DMS 273 treated with DMSO at 0.1 percent for 48 hours (cell line): ENCODE measurements around the gene DUT.
A peak's percentile ranks its signal among the peaks of the same experiment; 100 is the strongest.

ENCODE experiments used
- DNase-seq: peaks from one replicate; lab custom pipeline; 2025; lab: John Stamatoyannopoulos, UW

The DUT gene

GRCh38 chr15:48330105-48330785 lies 984 bp upstream of the DUT start:
- DNase-seq, result no peak

DNA sequence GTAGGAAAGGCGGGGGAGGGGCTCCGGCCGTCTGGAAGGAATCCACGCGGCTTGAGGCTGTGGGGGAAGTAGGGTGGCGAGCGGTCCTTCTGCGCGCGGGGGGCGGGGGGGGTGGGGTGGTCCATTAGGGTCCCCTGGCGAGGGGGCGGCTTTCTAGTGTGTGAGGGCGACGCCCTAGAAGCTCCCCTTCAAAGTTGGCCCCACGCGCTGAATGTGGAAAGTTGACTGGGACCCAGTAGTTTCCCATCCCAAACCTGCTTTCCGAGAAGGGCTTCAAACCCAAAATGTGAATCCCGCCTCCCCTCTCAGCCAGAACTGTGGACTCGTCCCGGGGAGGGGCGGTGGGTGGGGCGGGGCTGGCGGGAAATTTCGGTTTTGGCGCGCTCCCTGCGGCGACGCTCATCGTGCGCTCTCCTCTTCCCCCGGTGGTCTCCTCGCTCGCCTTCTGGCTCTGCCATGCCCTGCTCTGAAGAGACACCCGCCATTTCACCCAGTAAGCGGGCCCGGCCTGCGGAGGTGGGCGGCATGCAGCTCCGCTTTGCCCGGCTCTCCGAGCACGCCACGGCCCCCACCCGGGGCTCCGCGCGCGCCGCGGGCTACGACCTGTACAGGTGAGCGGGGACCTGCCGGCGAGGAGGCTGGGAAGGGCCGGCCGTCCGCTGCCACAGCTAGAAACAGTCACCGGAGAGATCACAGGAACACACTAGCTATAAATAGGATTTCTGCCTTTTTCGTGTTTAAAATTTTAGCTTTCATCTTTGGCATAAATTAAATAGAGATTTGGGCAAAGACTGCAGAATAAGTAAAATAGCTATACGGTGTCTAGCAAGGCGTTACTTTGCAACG lies 790 bp downstream of the DUT start:
- DNase-seq, result peak; percentile 21

GRCh38 chr15:48332642-48333034 lies 1.4 kb downstream of the DUT start:
- DNase-seq, result no peak

DNA sequence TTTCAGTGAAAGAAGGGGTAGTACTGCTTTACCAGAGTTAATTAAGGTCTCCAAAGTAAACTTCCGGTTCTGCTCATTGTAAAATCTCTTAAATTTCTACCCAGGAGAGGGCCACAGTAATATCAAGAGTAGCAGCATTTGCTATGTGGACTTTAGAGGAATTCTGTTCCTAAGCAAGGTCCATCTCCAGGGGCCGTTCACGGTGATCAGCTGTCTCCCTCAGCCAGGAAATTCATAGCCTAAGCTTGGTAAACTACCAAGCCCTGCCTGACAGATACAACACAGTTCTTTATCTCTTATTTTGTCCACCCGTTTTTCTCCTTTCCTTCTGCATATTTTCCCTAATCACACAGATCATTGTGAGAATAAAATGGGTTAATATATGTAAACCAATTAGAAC lies 2.3 kb downstream of the DUT start:
- DNase-seq, result no peak

GRCh38 chr15:48334260-48334659 lies 3.0 kb downstream of the DUT start:
- no peak for DNase-seq

DNA sequence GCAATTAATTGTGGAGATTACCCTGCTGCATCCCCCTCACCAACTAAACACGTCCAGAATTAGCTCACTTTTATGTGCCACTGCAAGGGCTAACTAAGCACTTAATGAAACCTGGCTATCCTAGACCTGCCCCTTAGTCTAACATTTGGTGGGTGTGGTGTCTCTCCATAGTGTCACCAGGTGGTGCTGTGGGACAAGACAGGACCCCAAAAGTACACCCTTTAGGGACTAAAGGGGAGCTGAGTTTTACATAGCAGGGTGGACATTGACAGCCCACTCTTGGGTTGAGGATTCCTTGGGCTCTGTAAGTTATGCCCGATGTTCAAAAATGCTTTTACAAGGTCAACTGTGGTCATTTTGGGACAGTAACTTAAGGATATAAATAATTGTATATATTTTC lies 5.7 kb downstream of the DUT start:
- no peak for DNase-seq

- no peak for DNase-seq
Measured at GRCh38 chr15:48337607-48338006, 6.4 kb downstream of the DUT start.

DNA sequence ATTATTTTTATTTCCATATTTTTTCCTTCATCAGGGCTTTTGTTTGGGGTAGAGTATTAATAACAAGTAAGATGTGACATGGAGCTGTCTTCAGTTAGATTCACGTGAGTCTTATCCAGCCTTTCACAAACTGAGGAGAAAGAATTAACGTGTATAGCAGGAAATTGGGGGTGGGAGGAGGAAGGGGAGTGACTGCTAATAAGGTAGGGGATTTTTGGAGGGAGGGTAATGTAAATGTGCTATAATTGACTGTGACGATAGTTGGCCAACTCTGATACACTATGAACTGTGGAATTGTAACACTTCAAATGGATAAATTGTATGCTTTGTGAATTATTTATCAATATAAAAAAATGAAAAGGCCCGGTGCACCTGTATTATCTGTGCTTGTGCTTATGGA lies 8.9 kb downstream of the DUT start:
- DNase-seq, result no peak

GRCh38 chr15:48343865-48344264 lies 12.6 kb downstream of the DUT start:
- DNase-seq, result no peak

- DNase-seq, result no peak
Measured at GRCh38 chr15:48345516-48345915, 14.3 kb downstream of the DUT start.

DNA sequence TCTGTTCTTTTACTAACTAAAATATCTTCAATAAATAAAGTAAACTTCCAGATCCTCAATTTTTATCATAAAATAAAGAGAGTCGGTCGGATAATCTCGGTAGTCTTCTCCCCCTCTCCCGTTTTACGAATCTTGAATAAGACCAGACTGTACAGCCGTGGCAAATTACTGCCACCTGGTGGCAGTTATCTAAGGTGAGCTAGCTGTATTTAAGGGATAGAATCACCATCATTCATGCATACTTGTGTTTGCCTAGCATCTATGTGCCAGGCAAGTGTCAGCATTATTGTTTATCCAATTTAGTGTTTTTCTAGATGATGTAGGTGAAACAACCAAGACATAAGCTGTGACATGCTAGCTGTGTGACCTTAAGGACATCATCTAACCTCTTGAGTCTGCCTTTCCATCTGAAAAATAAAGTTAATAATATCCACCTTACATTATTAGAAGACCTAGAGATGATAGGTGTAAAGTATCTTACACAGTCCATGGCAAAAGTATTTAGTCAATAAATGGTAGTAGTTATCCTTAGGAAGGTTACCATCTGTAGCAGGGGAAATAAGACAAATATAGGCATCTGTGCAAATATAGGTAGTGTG lies 21.3 kb downstream of the DUT start:
- DNase-seq, result peak; percentile 28

GRCh38 chr15:48354694-48355303 lies 23.6 kb downstream of the DUT start:
- DNase-seq, result no peak

DNA sequence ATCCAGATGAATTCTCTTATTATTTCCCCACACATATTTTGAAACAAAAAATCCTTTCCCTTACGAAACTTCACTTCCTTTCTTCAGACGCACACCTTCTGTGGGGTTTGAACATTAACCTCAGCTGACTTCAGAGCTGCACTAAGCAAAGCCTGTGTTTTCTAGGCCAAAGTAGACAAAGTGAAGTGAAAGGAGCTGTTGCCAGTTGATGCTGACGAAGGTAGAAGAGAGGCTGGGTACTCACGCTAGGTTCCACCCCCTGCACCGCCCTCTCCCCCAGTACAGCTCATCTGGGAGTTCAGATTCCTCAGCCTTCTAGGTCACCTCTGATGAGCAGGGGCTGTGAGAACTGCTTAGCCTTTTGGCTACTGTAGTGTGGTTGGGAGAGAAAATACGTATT lies 24.1 kb downstream of the DUT start:
- DNase-seq, result no peak

- no peak for DNase-seq
Measured at GRCh38 chr15:48358229-48359152, 27.3 kb downstream of the DUT start.

DNA sequence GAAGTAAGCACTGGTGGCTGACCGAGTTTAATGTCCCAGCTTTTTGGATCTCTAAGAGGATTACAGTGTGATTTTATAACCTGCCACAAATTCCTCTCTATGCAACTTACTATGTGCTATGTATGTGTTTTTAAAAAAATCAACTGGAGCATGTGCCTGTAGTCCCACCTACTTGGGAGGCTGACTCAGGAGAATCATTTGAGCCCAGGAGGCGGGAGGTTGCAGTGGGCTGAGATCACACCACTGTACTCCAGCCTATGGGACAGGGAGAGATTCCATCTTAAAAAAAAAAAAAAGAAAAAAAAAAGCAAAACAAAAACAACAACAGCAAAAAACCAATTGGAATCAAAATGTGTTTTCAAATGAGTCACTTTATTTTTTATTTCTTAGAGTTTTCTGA lies 29.6 kb downstream of the DUT start:
- no peak for DNase-seq

DNA sequence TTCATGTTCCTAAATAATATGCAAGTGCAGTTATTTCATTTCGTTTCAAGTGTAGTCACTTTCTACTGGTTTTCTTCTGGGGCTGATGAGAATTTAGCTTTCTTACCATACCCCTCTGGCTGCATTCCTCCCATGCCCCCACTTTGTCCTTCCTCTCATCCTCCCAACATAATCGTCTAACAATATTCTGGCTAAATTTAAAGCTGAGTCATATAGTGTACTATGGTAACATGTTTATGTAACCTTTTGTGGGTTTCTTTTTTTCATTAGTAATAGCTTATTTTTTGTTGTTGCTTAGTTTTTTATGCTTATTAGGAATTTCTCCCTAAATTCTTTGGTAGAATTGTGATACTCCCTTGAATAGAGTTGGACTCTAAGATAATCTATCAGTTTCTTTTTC lies 30.5 kb downstream of the DUT start:
- DNase-seq, result no peak

DNA sequence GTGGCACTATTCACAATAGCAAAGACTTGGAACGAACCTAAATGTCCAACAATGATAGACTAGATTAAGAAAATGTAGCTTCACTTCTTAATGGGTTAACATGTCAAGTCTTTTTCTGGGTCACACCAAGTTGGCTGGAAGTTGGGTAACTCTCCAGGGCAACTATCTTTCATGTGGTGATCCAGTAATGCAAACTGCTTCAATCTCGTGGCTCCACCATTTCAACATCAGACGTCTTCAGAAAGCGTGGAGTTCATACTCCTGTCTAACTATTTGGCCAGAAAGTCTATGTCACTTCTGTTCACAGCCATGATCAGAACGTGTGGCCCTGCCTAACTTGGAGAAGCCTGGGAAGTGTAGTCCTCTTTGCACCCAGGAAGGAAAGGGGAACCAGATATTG lies 32.2 kb downstream of the DUT start:
- no peak for DNase-seq

- DNase-seq, result no peak
Measured at GRCh38 chr15:48365575-48365974, 34.3 kb downstream of the DUT start.

DNA sequence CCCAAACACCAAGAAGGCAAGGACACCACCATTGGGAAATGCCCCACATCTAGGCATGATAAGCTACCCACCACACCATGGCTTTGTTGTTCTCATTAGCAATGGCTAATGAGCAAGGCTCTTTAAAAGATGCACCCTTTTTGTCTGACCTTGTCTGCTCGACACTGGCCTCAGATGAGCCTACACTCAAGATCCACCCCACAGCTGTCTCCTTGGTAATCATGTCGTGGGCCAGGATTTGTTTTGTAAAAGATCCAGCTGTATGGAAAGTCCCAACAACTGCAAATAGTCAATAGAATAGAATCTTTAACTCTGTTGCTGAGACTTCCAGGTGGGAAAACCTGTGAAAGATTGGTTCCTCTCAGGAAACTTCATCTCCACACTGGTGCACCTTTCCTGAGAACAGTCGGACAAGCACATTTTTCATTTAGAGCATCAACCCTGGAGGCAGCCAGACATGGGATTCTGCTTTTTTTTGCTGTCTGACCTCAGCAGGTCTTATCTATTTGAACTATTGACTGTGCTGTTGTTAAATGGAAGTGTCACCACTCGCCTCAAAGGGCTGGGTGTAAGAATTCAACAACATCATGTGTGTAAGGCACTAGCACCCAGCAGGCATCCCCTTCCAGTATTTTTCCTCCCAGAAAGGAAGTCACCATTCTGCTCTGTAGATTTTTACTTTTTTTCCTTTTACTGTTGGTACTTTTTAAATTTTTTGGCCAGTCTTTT lies 35.5 kb downstream of the DUT start:
- DNase-seq, result no peak

GRCh38 chr15:48367483-48367882 lies 36.3 kb downstream of the DUT start:
- DNase-seq, result no peak

- DNase-seq, result no peak
Measured at GRCh38 chr15:48370460-48370859, 39.2 kb downstream of the DUT start.
